Measurements from ENCODE around the gene BEND5.

BEND5 gene

GRCh38 chr1:48776393-48777218 is at the start of gene BEND5:
TSS of gene BEND5 (minus strand) at chr1:48776891. CDS start at chr1:48776831, 60 bp downstream.
- no peak for DNase-seq (ENCODE audit: low read depth)

- no peak for DNase-seq (ENCODE audit: low read depth)
Observed at GRCh38 chr1:48823168-48823567, 46.5 kb upstream of the BEND5 start.

- no peak for DNase-seq (ENCODE audit: low read depth)
Observed at GRCh38 chr1:48820491-48820890, 43.8 kb upstream of the BEND5 start.

GRCh38 chr1:48817505-48818114 is 40.9 kb upstream of the BEND5 start:
- peak; percentile 39 for DNase-seq (ENCODE audit: low read depth)

GRCh38 chr1:48810740-48811139 is 34.0 kb upstream of the BEND5 start:
- no peak for DNase-seq (ENCODE audit: low read depth)

- DNase-seq (ENCODE audit: low read depth), result no peak
Observed at GRCh38 chr1:48808496-48808895, 31.8 kb upstream of the BEND5 start.

- no peak for DNase-seq (ENCODE audit: low read depth)
Observed at GRCh38 chr1:48807554-48808260, 31.0 kb upstream of the BEND5 start.

GRCh38 chr1:48803474-48803873 is 26.8 kb upstream of the BEND5 start:
- no peak for DNase-seq (ENCODE audit: low read depth)

- no peak for DNase-seq (ENCODE audit: low read depth)
Observed at GRCh38 chr1:48794816-48795215, 18.1 kb upstream of the BEND5 start.

GRCh38 chr1:48793863-48794262 is 17.2 kb upstream of the BEND5 start:
- no peak for DNase-seq (ENCODE audit: low read depth)

GRCh38 chr1:48792961-48793360 is 16.3 kb upstream of the BEND5 start:
- no peak for DNase-seq (ENCODE audit: low read depth)

GRCh38 chr1:48790397-48790796 is 13.7 kb upstream of the BEND5 start:
- no peak for DNase-seq (ENCODE audit: low read depth)

GRCh38 chr1:48789903-48790302 is 13.2 kb upstream of the BEND5 start:
- DNase-seq (ENCODE audit: low read depth), result no peak

- no peak for DNase-seq (ENCODE audit: low read depth)
Observed at GRCh38 chr1:48785869-48786268, 9.2 kb upstream of the BEND5 start.

- no peak for DNase-seq (ENCODE audit: low read depth)
Observed at GRCh38 chr1:48784301-48784700, 7.6 kb upstream of the BEND5 start.

GRCh38 chr1:48777219-48777895 is 666 bp upstream of the BEND5 start:
- no peak for DNase-seq (ENCODE audit: low read depth)

GRCh38 chr1:48775831-48776392 is 779 bp downstream of the BEND5 start:
- no peak for DNase-seq (ENCODE audit: low read depth)

GRCh38 chr1:48773133-48773532 is 3.6 kb downstream of the BEND5 start:
- DNase-seq (ENCODE audit: low read depth), result no peak

GRCh38 chr1:48772211-48772610 is 4.5 kb downstream of the BEND5 start:
- DNase-seq (ENCODE audit: low read depth), result no peak

GRCh38 chr1:48771561-48771960 is 5.1 kb downstream of the BEND5 start:
- DNase-seq (ENCODE audit: low read depth), result no peak

- DNase-seq (ENCODE audit: low read depth), result no peak
Observed at GRCh38 chr1:48767975-48768510, 8.6 kb downstream of the BEND5 start.

- DNase-seq (ENCODE audit: low read depth), result no peak
Observed at GRCh38 chr1:48765335-48765734, 11.4 kb downstream of the BEND5 start.
